ENCODE measurements around the gene FAM120A.

GRCh38 chr9:93456504-93456903 lies 5.0 kb downstream of the FAM120A start:
- TF ChIP-seq CTCF (IDR thresholded peaks at IDR 0.05) (no peak), POLR2A (IDR thresholded peaks at IDR 0.05) (no peak)

Data from body of pancreas (tissue), 4 donors.